H1 (cell line): ENCODE measurements around the gene PLA2R1. TPM values are rescaled to one million over a fixed set of nuclear protein-coding genes. Genes with fewer than 3 reads are reported as not detected.

Source experiments
- ATF2 ChIP-seq: IDR thresholded peaks from 2 replicates; pipeline ENCODE4 v1.6.1; 2012; ENCODE audit warnings: low read length, inconsistent platforms
- BACH1 ChIP-seq: IDR thresholded peaks from 2 replicates; pipeline ENCODE4 v1.6.1; 2012; ENCODE audit warnings: low read length, improper control_type of control experiment
- BCL11A ChIP-seq, 2 experiments: IDR thresholded peaks; one replicate each; pipeline ENCODE4 v1.6.1; 2011; ENCODE audit warnings: low read depth in 2 of 2, low read length in 2 of 2, mild to moderate bottlenecking in 2 of 2
- CHD1 ChIP-seq: IDR thresholded peaks from 2 replicates; pipeline ENCODE4 v1.6.1; 2012; ENCODE audit warnings: low read depth, low read length, improper control_type of control experiment
- CREB1 ChIP-seq: IDR thresholded peaks from 2 replicates; pipeline ENCODE4 v1.6.1; 2012; ENCODE audit warnings: inconsistent platforms
- GABPA ChIP-seq: IDR thresholded peaks from 2 replicates; pipeline ENCODE4 v1.6.1; 2011; ENCODE audit warnings: mild to moderate bottlenecking, low read length, moderate library complexity, borderline replicate concordance; ENCODE audit not compliant: insufficient read depth
- MAX ChIP-seq: IDR thresholded peaks from 2 replicates; pipeline ENCODE4 v1.6.1; 2012; ENCODE audit warnings: inconsistent platforms
- NANOG ChIP-seq: IDR thresholded peaks from 2 replicates; pipeline ENCODE4 v1.6.1; 2011; ENCODE audit warnings: low read length, low read depth, mild to moderate bottlenecking, inconsistent platforms; ENCODE audit not compliant: insufficient read depth, poor library complexity, severe bottlenecking
- POLR2AphosphoS5 ChIP-seq: IDR thresholded peaks from 2 replicates; pipeline ENCODE4 v1.6.1; 2011; ENCODE audit warnings: low read depth, low read length
- SP1 ChIP-seq: IDR thresholded peaks from 2 replicates; pipeline ENCODE4 v1.6.1; 2011; ENCODE audit warnings: low read depth, low read length
- SP4 ChIP-seq: IDR thresholded peaks from 2 replicates; pipeline ENCODE4 v1.6.1; 2012; ENCODE audit warnings: low read length, inconsistent platforms
- polyA plus RNA-seq, 7 experiments: library from polyadenylated mRNA; depleted of rRNA in 3 of 7; stranded (reverse) in 5 of 7; unstranded in 2 of 7; fragments of >200 nt in 5 of 7; fragments of 200-250 nt in 2 of 7; gene quantifications; 1 replicate in 5 of 7; 2 replicates in 1 of 7; 4 replicates in 1 of 7; pipeline versions ENCODE4 v1.2.1 to v1.2.3, GENCODE V29; 2011 to 2013; ENCODE audit warnings: missing spikeins in 2 of 7, mixed read lengths in 2 of 7
- total RNA-seq: library from RNA; stranded (reverse); fragmentation: NEBNext Ultra II Directional; extraction: Animal tissue kit (Norgen Biotek cat#: 25700); gene quantifications from 2 replicates; pipeline ENCODE4 v1.2.1, GENCODE V29; 2021

PLA2R1 gene
- total and polyA plus RNA-seq, 2 of the 8 experiments (the other 6 are each of a cell fraction or from before 2014, with no cell fraction given): 0.65 to 1.5 TPM

- peak in 1 of 2 experiments; percentile 61 for TF ChIP-seq BCL11A (IDR thresholded peaks at IDR 0.05; ENCODE audit: low read depth in 2 of 2, low read length in 2 of 2)
- 0 out of 2 replicates have a peak, but pooled peaks have one; percentile 53 for TF ChIP-seq MAX
- no peak for TF ChIP-seq BACH1
- TF ChIP-seq CREB1: no peak
- no peak for TF ChIP-seq CHD1
- TF ChIP-seq SP4: no peak
- peak; percentile 92 for TF ChIP-seq NANOG
- TF ChIP-seq ATF2: peak; percentile 29; the same call in 1 of the 2 replicates
- no peak for TF ChIP-seq GABPA
- no peak for TF ChIP-seq POLR2AphosphoS5
- 0 out of 2 replicates have a peak, but pooled peaks have one; percentile 45 for TF ChIP-seq SP1
Observed at GRCh38 chr2:160054984-160055725, 7.3 kb downstream of the PLA2R1 start (continued).
